Dendritic cell treated with granulocyte-macrophage colony-stimulating factor and Interleukin-4, amounts not matched to agents 40 ng/mL and 50 ng/mL, for 4 days (primary cell): Measurements from ENCODE around the gene SULT2B1.

Experiments
- H3K27ac Mint-ChIP-seq: one replicate; pipeline ENCODE4 v1.8.0; 2022; ENCODE audit warnings: mild to moderate bottlenecking, mixed read lengths
- H3K27me3 Mint-ChIP-seq: one replicate; pipeline ENCODE4 v1.8.0; 2022; ENCODE audit warnings: mild to moderate bottlenecking, mixed read lengths
- H3K36me3 Mint-ChIP-seq: one replicate; pipeline ENCODE4 v1.8.0; 2022; ENCODE audit warnings: low read depth, mixed read lengths
- H3K4me1 Mint-ChIP-seq: one replicate; pipeline ENCODE4 v1.8.0; 2022; ENCODE audit warnings: low read depth, mixed read lengths
- H3K4me3 Mint-ChIP-seq: one replicate; pipeline ENCODE4 v1.8.0; 2022; ENCODE audit warnings: mild to moderate bottlenecking, moderate library complexity, mixed read lengths
- H3K9me3 Mint-ChIP-seq: one replicate; pipeline ENCODE4 v1.8.0; 2022; ENCODE audit warnings: mixed read lengths
- intact Hi-C: fragments of 100-400 bp; cut with micrococcal nuclease; formaldehyde crosslinking; loops from one replicate; pipeline ENCODE4 v1.15.0; 2022

SULT2B1 gene

GRCh38 chr19:48541813-48542212 is 10.2 kb upstream of the SULT2B1 start:
- H3K27me3 Mint-ChIP-seq: peaks cover 4% of the 10 kb centered on the region
- H3K27ac Mint-ChIP-seq: no peak overlapping the region
- H3K4me3 Mint-ChIP-seq: no peak overlapping the region
- no peaks in the 10 kb centered on the region for H3K36me3 Mint-ChIP-seq
- H3K9me3 Mint-ChIP-seq: no peaks in the 10 kb centered on the region
- intact Hi-C loops: no loop called here
- H3K4me1 Mint-ChIP-seq: peaks cover 8% of the 10 kb centered on the region

DNA sequence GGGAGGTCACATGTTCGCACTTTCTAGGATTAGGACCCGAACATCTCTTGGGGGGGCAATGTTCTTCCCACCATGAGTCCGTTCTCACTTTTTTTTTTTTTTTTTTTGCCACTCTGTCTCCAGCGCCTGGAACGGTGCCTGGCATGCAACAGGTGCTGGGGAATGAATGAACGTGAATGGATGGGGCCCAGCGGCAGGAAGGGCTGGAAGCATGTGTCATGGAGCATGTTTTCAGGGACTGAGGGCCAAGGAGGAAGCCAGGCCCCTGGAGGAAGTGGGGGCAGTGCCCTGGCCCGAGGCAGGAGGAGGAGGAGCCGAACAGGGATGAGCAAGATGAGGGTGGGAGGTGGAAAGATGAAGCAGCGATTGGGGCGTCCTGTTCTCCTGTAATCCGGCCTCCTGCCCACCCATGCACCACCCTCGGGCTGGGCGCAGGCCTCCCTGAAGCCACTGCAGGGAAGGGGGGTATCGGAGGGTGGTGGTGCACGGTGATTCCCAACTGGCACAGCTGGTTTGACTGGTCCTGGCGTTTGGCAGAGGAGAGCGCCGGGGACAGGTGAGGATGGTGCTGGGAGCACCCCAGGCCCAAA is 8.8 kb upstream of the SULT2B1 start:
- H3K36me3 Mint-ChIP-seq: no peaks in the 10 kb centered on the region
- H3K27me3 Mint-ChIP-seq: peaks cover 4% of the 10 kb centered on the region
- H3K4me1 Mint-ChIP-seq: peaks cover 8% of the 10 kb centered on the region
- intact Hi-C loops: no loop called here
- no peaks in the 10 kb centered on the region for H3K9me3 Mint-ChIP-seq
- no peak overlapping the region for H3K4me3 Mint-ChIP-seq
- H3K27ac Mint-ChIP-seq: peak overlapping the region; percentile 44

DNA sequence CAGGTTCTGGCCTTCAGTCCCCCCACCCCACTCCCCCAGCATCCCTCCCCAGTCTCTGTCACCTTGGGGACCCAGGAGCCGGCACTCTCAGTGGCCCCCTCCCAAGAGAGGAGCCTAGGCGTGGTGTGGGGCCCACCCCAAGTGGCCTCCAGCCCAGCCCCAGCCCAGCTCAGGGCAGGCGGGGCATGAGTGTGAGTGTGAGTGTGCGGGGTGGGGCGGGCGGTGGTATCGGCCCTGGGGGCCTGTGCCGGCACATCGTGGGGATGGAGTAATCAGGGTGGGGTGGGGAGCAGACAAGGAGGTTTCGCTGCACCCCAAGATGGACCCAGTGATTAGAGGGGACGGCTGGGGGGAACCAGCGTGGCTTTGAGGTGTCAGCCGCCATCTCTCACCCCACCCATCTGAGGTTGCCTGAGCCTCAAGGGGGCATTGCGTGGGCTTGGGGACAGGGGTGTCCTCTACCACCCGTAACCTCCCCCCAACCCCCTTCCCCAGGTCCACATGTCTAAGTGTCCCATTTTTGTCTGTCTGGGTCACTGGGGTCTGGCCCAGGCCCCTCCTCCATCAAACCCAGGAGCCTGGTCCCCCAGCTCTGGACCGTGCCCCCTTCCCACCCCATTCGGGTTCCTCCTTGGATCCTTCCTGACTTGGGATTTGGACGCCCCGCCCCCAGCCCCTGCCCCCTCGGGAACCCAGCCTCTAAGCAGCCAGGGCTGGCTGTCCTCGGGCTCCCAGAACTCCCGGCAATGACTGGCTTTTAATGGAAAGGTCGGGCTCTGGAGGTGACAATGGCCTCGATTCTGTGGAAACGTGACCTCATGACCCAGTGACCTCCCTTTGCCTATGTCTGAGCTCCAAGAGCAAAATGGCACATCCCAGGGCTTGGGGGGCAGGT is 6.9 kb upstream of the SULT2B1 start:
- Mint-ChIP-seq H3K4me3 (no peak overlapping the region), H3K27ac (no peak overlapping the region), H3K27me3 (peaks cover 7% of the 10 kb centered on the region), H3K9me3 (no peaks in the 10 kb centered on the region), H3K36me3 (no peaks in the 10 kb centered on the region), H3K4me1 (peaks cover 8% of the 10 kb centered on the region)
- intact Hi-C loops: no loop called here

- no peak overlapping the region for H3K4me3 Mint-ChIP-seq
- no peak overlapping the region for H3K27ac Mint-ChIP-seq
- intact Hi-C loops: no loop called here
- no peaks in the 10 kb centered on the region for H3K36me3 Mint-ChIP-seq
- H3K9me3 Mint-ChIP-seq: no peaks in the 10 kb centered on the region
- peaks cover 10% of the 10 kb centered on the region for H3K27me3 Mint-ChIP-seq
- H3K4me1 Mint-ChIP-seq: peaks cover 8% of the 10 kb centered on the region
Measured at GRCh38 chr19:48547722-48548121, 4.2 kb upstream of the SULT2B1 start.

DNA sequence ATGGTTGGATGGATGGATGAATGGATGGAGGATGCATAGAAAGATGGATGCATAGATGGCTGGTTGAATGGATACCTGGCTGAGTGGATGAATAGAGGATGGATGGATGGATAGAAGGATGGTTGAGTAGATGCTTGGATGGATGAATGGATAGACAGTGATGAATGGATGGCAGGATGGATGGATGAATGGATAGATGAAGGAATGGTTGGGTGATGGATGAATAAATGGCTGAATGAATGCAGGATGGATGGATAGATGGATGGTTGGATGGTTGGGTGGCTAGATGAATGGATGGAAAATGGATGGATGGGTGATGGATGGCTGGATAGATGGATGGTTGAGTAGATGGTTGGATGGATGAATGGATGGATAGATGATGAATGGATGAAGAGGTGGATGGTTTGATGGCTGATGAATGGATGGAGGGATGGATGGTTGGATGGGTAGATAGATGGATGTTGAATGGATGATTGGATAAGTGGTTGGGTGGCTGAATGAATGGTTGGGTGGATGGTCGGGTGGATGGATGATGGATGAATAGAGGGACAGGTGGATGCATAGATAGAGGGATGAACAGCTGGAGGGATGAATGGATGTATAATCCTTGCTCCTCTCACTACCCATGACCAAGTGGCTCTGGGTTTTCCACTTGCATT is 3.6 kb upstream of the SULT2B1 start:
- intact Hi-C loops: no loop called here
- H3K9me3 Mint-ChIP-seq: no peaks in the 10 kb centered on the region
- peaks cover 2% of the 10 kb centered on the region for H3K4me1 Mint-ChIP-seq
- H3K4me3 Mint-ChIP-seq: no peak overlapping the region
- H3K27ac Mint-ChIP-seq: no peak overlapping the region
- no peaks in the 10 kb centered on the region for H3K36me3 Mint-ChIP-seq
- peaks cover 6% of the 10 kb centered on the region for H3K27me3 Mint-ChIP-seq

DNA sequence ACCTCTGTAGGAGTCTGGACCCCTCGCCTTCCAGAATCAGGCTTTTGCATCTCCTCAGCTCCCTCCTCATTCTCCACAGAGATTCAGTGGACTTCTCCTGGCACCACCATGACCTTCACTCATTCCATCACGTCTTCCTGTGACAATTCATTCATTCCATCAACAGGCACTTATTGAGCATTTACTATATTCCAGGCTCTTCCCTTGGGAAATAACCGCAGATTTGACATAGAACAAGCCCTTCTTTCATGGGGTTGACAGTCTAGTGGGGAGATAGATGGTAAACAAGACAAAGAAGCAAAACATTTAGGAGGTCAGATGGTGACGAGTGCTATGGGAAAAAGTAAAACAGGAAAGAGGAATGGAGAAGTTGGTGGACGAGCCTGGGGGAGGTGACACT is 2.6 kb upstream of the SULT2B1 start:
- Mint-ChIP-seq H3K4me1 (no peaks in the 10 kb centered on the region), H3K9me3 (no peaks in the 10 kb centered on the region), H3K4me3 (no peak overlapping the region), H3K27me3 (peaks cover 6% of the 10 kb centered on the region), H3K27ac (no peak overlapping the region), H3K36me3 (no peaks in the 10 kb centered on the region)
- intact Hi-C loops: no loop called here

DNA sequence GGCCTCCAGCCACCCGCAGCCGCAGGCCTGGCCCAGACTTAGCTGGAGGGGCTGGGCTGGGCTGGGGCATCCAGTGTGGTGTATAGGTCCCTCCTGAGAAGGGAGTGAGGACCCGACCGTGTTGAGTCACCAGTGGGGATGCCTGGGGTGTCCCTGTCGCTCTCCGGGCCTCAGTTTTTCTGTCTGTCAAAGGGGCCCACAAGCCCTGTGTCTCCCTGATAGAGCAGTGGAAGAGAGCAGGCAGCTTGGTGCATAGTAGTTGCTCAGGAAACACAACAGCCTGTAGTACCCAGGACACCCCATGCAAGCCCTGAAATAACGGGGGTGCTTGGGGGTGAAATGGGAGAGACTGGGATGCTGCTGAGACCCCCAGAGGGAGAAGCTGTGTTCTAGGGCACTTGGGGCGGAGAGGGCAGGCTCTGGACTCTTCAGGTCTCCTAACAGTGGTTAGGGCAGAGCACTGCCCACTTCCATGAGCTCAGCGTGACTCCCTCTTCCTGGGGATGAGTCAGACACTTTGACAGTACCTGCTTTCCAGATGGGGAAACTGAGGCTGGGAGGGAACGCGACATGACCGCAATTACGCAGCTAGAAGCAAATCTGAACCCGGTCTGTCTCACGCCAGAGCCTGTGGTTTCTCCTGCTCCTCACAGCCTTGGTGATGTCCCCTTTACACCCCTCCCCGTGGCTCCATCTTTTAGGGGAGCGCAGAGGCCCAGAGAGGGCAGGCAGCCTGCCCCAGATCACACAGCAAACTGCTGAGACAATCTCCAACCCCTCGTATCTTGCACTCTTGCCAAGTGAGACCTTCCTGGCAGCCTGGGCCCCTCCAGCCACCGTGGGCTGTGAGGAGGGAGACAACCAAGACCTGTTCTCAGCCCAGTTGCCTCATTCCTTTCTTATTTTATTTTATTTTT is 692 bp downstream of the SULT2B1 start:
- Mint-ChIP-seq H3K4me1 (no peaks in the 10 kb centered on the region), H3K27ac (no peak overlapping the region), H3K27me3 (peaks cover 20% of the 10 kb centered on the region), H3K9me3 (no peaks in the 10 kb centered on the region), H3K4me3 (no peak overlapping the region), H3K36me3 (no peaks in the 10 kb centered on the region)
- intact Hi-C loops: no loop called here

GRCh38 chr19:48553676-48554384 is 1.9 kb downstream of the SULT2B1 start:
- no peak overlapping the region for H3K27ac Mint-ChIP-seq
- no peaks in the 10 kb centered on the region for H3K36me3 Mint-ChIP-seq
- no peak overlapping the region for H3K4me3 Mint-ChIP-seq
- H3K27me3 Mint-ChIP-seq: peaks cover 29% of the 10 kb centered on the region
- H3K9me3 Mint-ChIP-seq: no peaks in the 10 kb centered on the region
- intact Hi-C loops: no loop called here
- peaks cover 3% of the 10 kb centered on the region for H3K4me1 Mint-ChIP-seq

DNA sequence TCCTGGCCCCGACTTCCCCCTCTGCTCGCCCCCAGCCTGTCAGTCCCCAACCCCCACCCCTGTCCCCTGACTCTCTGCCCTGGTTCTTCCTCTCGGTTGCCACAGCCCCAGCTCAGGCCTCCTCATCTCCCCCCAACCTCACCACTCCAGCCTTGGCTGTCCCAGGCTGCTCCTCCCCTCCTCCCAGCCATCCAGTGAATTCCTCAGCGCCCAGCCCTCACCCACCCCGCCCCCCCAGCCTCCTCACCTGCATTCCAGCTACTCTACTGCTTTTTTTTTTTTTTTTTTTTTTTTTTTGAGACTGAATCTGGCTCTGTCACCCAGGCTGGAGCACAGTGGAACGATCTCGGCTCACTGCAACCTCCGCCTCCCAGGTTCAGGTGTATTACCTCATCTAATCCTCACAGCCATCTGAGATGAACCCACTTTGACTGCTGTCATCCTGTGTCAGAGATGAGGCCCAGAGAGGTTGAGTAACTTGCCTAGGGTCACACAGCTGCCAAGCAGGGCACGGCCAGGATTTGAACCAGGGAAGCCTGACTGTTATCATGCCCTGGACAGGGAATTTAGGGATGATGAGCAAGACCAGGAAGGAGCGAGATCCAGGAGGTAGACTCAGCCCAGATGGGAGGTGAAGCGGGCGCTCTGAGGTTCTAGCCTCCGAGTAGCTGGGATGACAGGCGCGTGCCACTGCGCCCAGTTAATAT is 2.6 kb downstream of the SULT2B1 start:
- Mint-ChIP-seq H3K27me3 (peaks cover 35% of the 10 kb centered on the region), H3K36me3 (no peaks in the 10 kb centered on the region), H3K4me1 (peaks cover 5% of the 10 kb centered on the region), H3K4me3 (no peak overlapping the region), H3K27ac (no peak overlapping the region), H3K9me3 (no peaks in the 10 kb centered on the region)
- intact Hi-C loops: no loop called here

- Mint-ChIP-seq H3K4me1 (peaks cover 5% of the 10 kb centered on the region), H3K36me3 (no peaks in the 10 kb centered on the region), H3K27me3 (peaks cover 33% of the 10 kb centered on the region), H3K9me3 (no peaks in the 10 kb centered on the region), H3K27ac (no peak overlapping the region), H3K4me3 (no peak overlapping the region)
- intact Hi-C loops: no loop called here
Measured at GRCh38 chr19:48556163-48556562, 4.2 kb downstream of the SULT2B1 start.

DNA sequence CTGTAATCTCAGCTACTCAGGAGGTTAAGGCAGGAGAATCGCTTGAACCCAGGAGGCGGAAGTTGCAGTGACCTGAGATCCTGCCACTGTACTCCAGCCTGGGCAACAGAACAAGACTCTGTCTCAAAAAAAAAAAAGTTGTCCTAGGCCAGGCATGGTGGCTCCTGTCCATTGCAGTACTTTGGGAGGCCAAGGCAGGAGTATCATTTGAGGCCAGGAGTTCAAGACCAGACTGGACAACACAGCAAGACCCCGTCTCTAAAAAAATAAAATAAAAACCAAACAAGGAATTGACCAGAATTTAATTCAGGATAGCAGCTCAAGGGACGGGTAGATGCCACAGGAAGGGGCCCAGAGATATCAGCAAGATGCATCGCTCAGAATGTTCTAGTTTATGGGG is 4.9 kb downstream of the SULT2B1 start:
- Mint-ChIP-seq H3K27me3 (peaks cover 29% of the 10 kb centered on the region), H3K4me3 (no peak overlapping the region)

DNA sequence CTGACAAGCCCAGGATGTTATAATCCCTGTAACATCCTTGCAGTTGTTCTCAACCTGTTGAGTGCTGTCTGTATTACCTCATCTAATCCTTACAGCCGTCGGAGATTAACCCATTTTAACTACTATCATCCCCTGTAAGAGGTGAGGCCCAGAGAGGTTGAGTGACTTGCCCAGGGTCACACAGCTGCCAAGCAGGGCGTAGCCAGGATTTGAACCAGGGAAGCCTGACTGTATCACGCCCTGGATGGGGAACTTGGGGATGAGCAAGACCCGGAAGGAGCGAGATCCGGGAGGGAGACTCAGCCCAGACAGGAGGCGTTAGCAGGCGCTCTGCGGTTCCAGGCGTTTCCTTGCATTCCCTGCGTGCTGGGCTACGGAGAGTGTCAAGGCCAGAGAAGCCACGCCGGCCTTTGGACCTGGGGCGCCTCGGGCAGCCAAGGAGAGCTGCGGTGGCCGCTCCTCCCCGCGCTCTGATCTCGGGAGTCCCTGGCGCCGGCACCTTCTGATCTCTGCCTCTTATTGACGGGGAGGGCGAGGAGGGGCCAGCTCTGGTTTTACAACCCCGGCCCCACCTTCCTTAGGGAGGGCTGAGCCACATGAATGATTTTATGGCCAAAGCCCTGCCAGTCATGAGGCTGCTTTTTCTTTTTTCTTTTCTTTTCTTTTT is 6.2 kb downstream of the SULT2B1 start:
- H3K36me3 Mint-ChIP-seq: no peaks in the 10 kb centered on the region
- intact Hi-C loops: no loop called here
- H3K4me3 Mint-ChIP-seq: peak overlapping the region; percentile 45
- H3K27me3 Mint-ChIP-seq: peaks cover 29% of the 10 kb centered on the region
- no peaks in the 10 kb centered on the region for H3K9me3 Mint-ChIP-seq
- H3K4me1 Mint-ChIP-seq: peaks cover 5% of the 10 kb centered on the region
- peak overlapping the region; percentile 53 for H3K27ac Mint-ChIP-seq

More for the DNA sequence above, 4.9 kb downstream of the SULT2B1 start:
- no peaks in the 10 kb centered on the region for H3K36me3 Mint-ChIP-seq
- no peak overlapping the region for H3K27ac Mint-ChIP-seq
- H3K9me3 Mint-ChIP-seq: no peaks in the 10 kb centered on the region
- intact Hi-C loops: no loop called here
- H3K4me1 Mint-ChIP-seq: peaks cover 5% of the 10 kb centered on the region
